ENCODE data around the gene TNFRSF25.

The TNFRSF25 gene

DNA sequence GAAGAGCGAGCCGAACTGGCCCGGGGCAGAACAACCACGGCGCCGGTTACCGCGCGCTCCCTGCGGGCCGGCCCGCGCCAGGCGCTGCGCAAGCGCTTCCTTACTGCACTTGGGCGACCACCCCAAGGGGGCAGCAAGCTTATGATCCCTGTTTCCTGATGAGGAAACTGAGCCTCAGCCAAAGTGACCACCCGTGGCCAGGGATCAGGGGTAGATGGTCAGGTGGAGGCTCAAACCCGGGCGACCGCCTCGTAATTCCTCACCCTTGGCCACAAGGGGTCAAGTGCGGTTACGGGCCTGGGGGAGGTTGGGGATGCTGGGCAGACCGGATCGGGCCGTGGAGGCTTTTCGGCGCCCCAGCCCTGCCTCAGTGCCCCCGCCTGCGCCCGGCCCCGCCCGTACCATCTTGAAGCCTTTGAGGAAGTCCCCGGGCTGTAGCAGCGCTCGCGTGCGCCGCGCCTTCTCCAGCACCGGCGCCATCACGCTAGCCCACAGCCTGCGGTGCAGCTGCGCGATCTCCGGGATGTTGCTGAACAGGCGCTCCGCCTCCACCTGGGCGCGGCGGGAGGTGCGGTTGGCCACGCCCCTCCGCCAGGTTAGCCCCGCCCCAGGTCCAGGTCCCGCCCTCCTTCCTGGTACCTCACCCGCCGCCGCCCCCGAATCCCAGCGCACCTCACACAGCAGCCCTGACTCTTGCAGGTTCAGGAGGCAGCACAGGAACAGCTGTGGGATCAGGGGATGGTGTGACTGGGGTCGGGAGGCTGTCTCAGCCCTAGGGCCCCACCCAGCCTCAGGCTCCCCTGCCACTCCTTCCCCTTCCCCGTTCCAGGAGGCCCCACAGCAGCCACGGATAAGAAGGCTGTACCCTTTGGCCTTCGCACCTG lies 5.4 kb upstream of the TNFRSF25 start:
- no peaks in the 10 kb centered on the region for H3K27me3 ChIP-seq (ENCODE audit: control insufficient read depth, insufficient read depth, low read length)
- H3K4me3 ChIP-seq (ENCODE audit: low read length), result no peak overlapping the region
- peaks cover 9% of the 10 kb centered on the region for H3K36me3 ChIP-seq (ENCODE audit: insufficient read depth, low read length)
- H3K4me1 ChIP-seq (ENCODE audit: control insufficient read depth, insufficient read depth, low read length), result no peaks in the 10 kb centered on the region
- no peaks in the 10 kb centered on the region for H3K9me3 ChIP-seq (replicated peaks; ENCODE audit: low read length)
- no peak overlapping the region for H3K4me2 ChIP-seq (ENCODE audit: low read length)
- H3K9ac ChIP-seq (ENCODE audit: low read depth, low read length), result no peak overlapping the region

DNA sequence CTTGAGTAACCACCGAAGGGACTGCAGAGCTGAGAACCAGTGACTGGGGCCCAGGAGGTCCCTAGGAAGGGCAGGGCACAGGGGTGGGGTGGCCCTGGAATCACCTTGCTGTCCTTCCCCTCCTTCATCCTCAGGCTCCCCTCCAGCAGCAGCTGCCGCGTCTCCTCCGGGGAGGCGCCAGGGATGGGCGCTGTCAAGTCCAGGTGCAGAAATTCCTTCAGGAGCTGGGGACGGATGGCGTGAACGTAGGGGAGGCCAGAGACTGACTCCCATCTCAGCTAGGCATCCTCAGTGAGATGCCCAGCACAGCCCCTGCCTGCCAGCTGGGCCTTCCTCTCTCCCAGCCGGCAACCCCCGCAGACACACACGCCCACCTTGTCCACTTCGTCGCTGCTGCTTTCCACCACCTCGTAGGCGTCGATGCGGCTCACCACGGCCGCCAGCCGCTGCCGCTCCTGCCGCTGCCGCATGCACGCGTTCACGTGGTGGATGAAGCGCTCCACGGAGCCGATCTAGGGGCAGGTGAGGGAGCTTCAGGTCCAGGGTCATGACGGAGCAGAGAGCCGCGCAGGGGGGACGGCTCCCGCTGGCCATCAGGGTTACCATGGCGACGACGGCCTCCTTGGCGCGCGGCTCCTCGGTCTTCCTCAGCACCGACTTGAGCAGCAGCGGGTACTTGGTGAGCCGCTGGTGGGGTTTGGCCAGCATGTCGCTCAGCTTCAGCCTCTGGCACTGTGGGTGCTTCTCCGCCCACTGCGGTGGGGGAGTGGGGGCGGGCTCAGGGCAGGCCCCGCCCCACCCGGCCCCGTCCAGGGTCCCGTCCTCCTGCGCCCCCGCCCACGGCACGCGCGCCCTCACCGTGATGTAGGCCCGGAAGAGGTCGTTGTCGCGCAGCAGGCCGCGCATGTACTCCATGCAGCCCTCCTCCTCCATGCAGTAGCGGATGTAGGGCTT lies 4.4 kb upstream of the TNFRSF25 start:
- Histone ChIP-seq H3K36me3 (ENCODE audit: insufficient read depth, low read length) (peaks cover 9% of the 10 kb centered on the region), H3K9me3 (replicated peaks; ENCODE audit: low read length) (no peaks in the 10 kb centered on the region), H3K4me2 (ENCODE audit: low read length) (no peak overlapping the region), H3K4me1 (ENCODE audit: control insufficient read depth, insufficient read depth, low read length) (no peaks in the 10 kb centered on the region), H3K4me3 (ENCODE audit: low read length) (no peak overlapping the region), H3K27me3 (ENCODE audit: control insufficient read depth, insufficient read depth, low read length) (no peaks in the 10 kb centered on the region), H3K9ac (ENCODE audit: low read depth, low read length) (no peak overlapping the region)

DNA sequence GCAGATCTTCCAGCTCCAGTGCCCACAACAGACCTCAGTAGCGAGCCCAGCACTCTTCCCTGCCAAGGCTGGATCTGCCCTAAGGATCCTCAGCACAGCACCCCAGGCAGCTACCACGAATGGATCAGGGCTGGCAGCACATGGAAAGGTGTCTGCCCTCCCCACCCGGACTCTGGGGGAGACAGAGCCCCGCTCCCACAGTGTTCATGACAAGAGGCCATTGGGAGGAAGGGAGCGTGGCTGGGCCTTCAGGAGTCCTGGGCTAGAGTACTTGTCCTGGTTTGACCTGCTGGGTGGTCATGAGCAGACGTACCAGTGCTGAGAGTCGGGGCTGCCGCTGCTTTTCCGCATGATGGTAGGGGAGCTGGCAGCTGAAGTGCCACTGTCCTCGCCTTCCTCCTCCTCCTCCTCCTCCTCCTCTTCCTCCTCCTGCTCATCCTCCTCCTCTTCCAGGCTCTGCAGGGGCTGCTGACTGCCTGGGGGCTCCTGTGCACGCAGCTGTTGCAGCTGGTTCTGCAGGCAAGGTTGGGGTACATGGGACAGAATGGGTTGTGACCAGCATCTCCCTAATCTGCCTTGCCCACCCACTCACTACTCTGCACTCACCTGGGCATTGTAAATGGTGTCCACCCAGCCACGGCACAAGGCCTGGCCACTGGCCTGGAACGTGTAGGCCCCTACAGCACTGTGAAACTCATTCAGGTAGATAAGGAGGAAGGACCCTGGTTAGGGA lies 2.9 kb upstream of the TNFRSF25 start:
- H3K9me3 ChIP-seq (replicated peaks; ENCODE audit: low read length), result no peaks in the 10 kb centered on the region
- H3K27me3 ChIP-seq (ENCODE audit: control insufficient read depth, insufficient read depth, low read length), result no peaks in the 10 kb centered on the region
- no peak overlapping the region for H3K4me2 ChIP-seq (ENCODE audit: low read length)
- peaks cover 9% of the 10 kb centered on the region for H3K36me3 ChIP-seq (ENCODE audit: insufficient read depth, low read length)
- no peak overlapping the region for H3K4me3 ChIP-seq (ENCODE audit: low read length)
- H3K9ac ChIP-seq (ENCODE audit: low read depth, low read length), result no peak overlapping the region
- no peaks in the 10 kb centered on the region for H3K4me1 ChIP-seq (ENCODE audit: control insufficient read depth, insufficient read depth, low read length)

DNA sequence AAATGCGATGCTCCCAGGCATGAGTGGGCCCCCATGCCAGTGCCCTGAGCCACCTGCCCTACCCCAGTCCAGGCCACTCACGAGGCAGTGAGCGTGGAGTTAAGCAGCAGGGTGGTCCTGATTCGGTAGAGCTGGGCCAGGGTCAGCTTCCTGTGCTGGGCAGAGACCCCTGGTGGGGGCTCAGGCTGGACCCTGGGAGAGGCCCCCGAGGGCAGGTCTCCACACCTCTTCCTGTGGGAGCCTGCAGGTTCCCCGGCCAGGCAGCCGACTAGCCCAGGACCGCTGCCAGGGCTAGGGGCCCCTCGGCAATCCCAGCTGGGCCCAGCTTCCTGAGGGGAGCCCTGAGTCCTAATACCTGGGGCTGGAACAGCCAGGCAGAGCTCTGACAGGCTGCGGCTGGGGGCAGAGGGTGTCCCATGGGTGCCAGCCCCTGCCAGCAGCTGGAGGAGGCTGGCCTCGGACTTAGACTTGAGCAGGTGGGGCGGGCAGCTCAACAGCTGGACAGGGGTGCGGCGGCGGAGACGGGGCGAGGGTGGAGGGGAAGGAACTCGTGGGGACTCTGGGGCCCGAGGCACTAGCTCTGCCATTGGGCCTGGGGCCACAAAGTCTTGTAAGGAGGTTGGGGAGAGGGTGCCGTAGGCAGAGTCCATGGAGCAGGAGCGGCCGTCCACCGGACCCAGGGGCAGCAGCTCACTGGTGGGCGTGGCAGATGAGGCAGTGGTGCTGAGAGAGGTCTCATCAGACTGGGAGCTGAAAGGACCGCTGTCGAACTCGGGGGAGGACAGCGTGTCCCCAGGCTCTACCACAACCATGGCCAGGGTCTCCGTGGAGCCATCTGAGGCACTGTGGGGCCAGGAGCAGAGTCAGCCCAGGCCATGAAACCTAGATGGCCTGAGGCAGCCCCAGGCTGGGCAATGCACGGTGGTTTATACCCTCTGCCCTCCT lies 2.0 kb upstream of the TNFRSF25 start:
- Histone ChIP-seq H3K36me3 (ENCODE audit: insufficient read depth, low read length) (peaks cover 9% of the 10 kb centered on the region), H3K4me2 (ENCODE audit: low read length) (no peak overlapping the region), H3K9me3 (replicated peaks; ENCODE audit: low read length) (no peaks in the 10 kb centered on the region), H3K4me3 (ENCODE audit: low read length) (no peak overlapping the region), H3K4me1 (ENCODE audit: control insufficient read depth, insufficient read depth, low read length) (no peaks in the 10 kb centered on the region), H3K27me3 (ENCODE audit: control insufficient read depth, insufficient read depth, low read length) (no peaks in the 10 kb centered on the region), H3K9ac (ENCODE audit: low read depth, low read length) (no peak overlapping the region)

DNA sequence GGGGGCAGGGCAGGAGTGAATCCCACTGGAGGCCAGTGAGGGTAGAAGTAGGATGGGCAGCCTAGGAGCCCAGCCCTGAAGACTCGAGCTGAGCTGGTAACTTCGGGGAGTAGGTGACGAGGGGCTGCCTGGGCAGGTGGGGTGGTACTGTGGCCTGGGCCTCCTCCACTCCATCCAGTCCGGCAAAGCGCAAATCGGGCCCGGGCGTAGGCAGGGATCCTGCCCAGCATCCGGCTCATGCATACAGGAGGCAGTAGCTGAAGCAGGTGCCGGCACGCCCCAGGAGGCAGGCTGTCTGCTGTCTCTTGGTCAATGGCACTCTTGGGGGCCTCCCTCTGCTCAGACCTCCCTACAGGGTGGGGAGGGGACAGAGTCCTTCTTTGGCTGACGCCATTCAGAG lies 1.3 kb upstream of the TNFRSF25 start:
- peaks cover 6% of the 10 kb centered on the region for H3K36me3 ChIP-seq (ENCODE audit: insufficient read depth, low read length)
- no peak overlapping the region for H3K9ac ChIP-seq (ENCODE audit: low read depth, low read length)
- H3K4me2 ChIP-seq (ENCODE audit: low read length), result no peak overlapping the region
- H3K9me3 ChIP-seq (replicated peaks; ENCODE audit: low read length), result no peaks in the 10 kb centered on the region
- no peaks in the 10 kb centered on the region for H3K4me1 ChIP-seq (ENCODE audit: control insufficient read depth, insufficient read depth, low read length)
- no peak overlapping the region for H3K4me3 ChIP-seq (ENCODE audit: low read length)
- no peaks in the 10 kb centered on the region for H3K27me3 ChIP-seq (ENCODE audit: control insufficient read depth, insufficient read depth, low read length)

GRCh38 chr1:6466751-6467150 lies 778 bp upstream of the TNFRSF25 start:
- Histone ChIP-seq H3K4me1 (ENCODE audit: control insufficient read depth, insufficient read depth, low read length) (no peaks in the 10 kb centered on the region), H3K27me3 (ENCODE audit: control insufficient read depth, insufficient read depth, low read length) (no peaks in the 10 kb centered on the region), H3K4me2 (ENCODE audit: low read length) (no peak overlapping the region), H3K4me3 (ENCODE audit: low read length) (no peak overlapping the region), H3K36me3 (ENCODE audit: insufficient read depth, low read length) (peaks cover 9% of the 10 kb centered on the region), H3K9me3 (replicated peaks; ENCODE audit: low read length) (no peaks in the 10 kb centered on the region), H3K9ac (ENCODE audit: low read depth, low read length) (no peak overlapping the region)

GRCh38 chr1:6465461-6466005 lies 440 bp downstream of the TNFRSF25 start:
- Histone ChIP-seq H3K9me3 (replicated peaks; ENCODE audit: low read length) (no peaks in the 10 kb centered on the region), H3K36me3 (ENCODE audit: insufficient read depth, low read length) (peaks cover 10% of the 10 kb centered on the region), H3K4me1 (ENCODE audit: control insufficient read depth, insufficient read depth, low read length) (no peaks in the 10 kb centered on the region), H3K4me3 (ENCODE audit: low read length) (no peak overlapping the region), H3K9ac (ENCODE audit: low read depth, low read length) (no peak overlapping the region), H3K27me3 (ENCODE audit: control insufficient read depth, insufficient read depth, low read length) (no peaks in the 10 kb centered on the region), H3K4me2 (ENCODE audit: low read length) (no peak overlapping the region)

DNA sequence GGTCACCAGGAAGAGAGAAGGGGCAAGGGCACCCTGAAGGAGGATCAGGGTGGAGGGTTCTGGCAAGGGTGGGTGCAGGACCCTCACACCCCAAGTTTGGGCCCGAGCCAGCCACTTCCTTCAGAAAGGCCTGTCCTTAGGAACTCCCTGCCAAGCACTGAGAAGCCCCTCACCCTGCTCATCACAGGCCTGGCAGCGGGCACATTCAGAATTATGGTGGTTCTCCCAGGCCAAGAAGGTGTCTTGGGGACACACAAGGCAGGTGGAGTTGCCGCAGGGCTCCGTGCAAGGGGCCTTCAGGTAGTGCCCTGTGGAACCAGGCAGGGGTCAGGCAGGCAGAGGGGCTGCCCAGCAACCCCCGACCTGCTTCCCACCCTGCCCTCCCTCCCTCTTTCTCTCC lies 1.1 kb downstream of the TNFRSF25 start:
- H3K4me1 ChIP-seq (ENCODE audit: control insufficient read depth, insufficient read depth, low read length), result no peaks in the 10 kb centered on the region
- H3K4me2 ChIP-seq (ENCODE audit: low read length), result no peak overlapping the region
- H3K4me3 ChIP-seq (ENCODE audit: low read length), result no peak overlapping the region
- H3K27me3 ChIP-seq (ENCODE audit: control insufficient read depth, insufficient read depth, low read length), result peaks cover 5% of the 10 kb centered on the region
- peaks cover 10% of the 10 kb centered on the region for H3K36me3 ChIP-seq (ENCODE audit: insufficient read depth, low read length)
- no peaks in the 10 kb centered on the region for H3K9me3 ChIP-seq (replicated peaks; ENCODE audit: low read length)
- H3K9ac ChIP-seq (ENCODE audit: low read depth, low read length), result no peak overlapping the region

DNA sequence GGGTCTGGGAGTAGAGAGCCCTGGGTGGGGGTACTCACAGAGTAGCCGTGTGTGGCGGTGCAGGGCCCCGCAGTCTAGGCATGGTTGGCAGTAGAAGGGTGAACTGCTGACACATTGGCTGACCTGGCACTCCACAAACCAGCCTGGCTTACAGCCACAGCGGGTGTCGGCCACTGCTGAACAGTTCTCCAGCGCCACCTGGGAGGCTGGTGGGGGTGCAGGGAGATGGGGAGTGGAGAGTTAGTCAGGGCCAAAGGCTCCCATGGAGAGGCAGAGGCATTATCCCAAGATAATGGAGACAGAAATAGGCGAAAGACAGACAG lies 1.5 kb downstream of the TNFRSF25 start:
- no peak overlapping the region for H3K4me3 ChIP-seq (ENCODE audit: low read length)
- H3K9me3 ChIP-seq (replicated peaks; ENCODE audit: low read length), result no peaks in the 10 kb centered on the region
- H3K9ac ChIP-seq (ENCODE audit: low read depth, low read length), result no peak overlapping the region
- peaks cover 10% of the 10 kb centered on the region for H3K36me3 ChIP-seq (ENCODE audit: insufficient read depth, low read length)
- no peaks in the 10 kb centered on the region for H3K4me1 ChIP-seq (ENCODE audit: control insufficient read depth, insufficient read depth, low read length)
- no peak overlapping the region for H3K4me2 ChIP-seq (ENCODE audit: low read length)
- peaks cover 9% of the 10 kb centered on the region for H3K27me3 ChIP-seq (ENCODE audit: control insufficient read depth, insufficient read depth, low read length)

GRCh38 chr1:6463120-6463412 lies 2.9 kb downstream of the TNFRSF25 start:
- H3K9me3 ChIP-seq (replicated peaks; ENCODE audit: low read length), result no peaks in the 10 kb centered on the region
- no peaks in the 10 kb centered on the region for H3K4me1 ChIP-seq (ENCODE audit: control insufficient read depth, insufficient read depth, low read length)
- H3K4me3 ChIP-seq (ENCODE audit: low read length), result no peak overlapping the region
- H3K9ac ChIP-seq (ENCODE audit: low read depth, low read length), result no peak overlapping the region
- peaks cover 12% of the 10 kb centered on the region for H3K27me3 ChIP-seq (ENCODE audit: control insufficient read depth, insufficient read depth, low read length)
- peaks cover 10% of the 10 kb centered on the region for H3K36me3 ChIP-seq (ENCODE audit: insufficient read depth, low read length)
- H3K4me2 ChIP-seq (ENCODE audit: low read length), result no peak overlapping the region
